ENCODE measurements around the gene PAK4.

DNA sequence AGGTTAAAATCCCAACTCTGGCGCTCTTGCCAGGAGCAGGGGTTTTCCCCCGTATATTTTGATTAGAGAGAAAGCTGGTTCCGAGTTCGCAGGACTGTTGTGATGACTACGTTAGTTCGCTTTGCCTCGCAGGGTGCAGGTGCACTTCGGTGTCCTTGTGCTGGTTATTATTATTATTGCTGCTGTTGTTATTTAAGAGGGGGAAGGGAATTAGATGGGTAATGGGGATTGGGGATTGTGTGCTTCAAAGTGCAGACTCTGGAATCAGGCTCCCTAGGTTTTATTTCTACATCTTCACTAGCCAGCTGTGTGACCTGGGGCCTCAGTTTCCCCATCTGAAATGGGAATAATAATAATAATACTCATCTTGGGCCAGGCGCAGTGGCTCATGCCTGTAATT is 26.2 kb upstream of the PAK4 start:
- TF ChIP-seq POLR2A (IDR thresholded peaks at IDR 0.05; ENCODE audit: extremely low read depth, insufficient read length) (no peak), CTCF (IDR thresholded peaks at IDR 0.05; ENCODE audit: low read depth, low read length) (no peak)

All from NB4 (cell line).